ENCODE measurements around the gene URB1.
"Not testable (repeated sequence)": the region's sequence is repeated elsewhere in the genome, so short reads cannot be mapped to it uniquely, and the experiment has no call there.

The URB1 gene

DNA sequence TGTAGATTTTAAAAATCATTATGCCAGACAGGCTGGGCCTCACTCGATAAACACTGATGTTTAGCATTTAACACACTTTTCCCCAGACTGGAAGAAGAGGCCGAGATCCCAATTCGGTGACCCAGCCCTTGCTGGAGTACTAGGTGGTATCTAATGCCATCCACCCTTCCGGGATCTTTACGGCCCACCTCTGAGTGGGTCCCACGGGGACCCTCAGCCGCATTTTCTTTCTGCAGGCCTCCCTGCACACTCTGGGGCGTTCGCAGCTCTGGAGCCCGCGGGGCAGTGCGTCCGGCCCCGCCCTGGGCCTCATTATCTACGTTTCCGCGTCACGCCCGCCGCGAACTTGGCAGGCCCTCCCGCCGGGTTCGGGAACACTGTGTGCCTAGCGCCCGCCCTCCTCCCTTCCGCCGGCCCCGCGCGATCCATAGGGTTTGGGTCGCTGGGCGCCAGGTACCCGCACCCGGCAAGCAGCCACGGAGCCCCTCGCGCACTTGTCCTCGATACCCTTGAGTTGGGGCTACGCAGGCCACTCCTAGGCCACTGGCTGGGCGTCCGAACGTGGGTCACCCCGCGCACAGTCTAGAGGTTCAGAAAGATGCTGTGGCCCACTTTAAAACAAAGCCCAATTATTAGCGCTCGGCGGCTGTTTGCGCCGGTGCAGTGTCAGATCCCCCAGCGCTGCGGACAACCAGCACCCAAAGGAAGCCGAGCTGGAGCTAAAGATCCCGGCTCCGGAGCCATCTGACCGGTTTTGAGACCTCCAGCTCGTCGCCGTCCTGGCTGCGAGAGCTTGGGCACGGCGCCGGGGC is 18.7 kb upstream of the URB1 start:
- no peak for DNase-seq (ENCODE audit: low spot score)

DNA sequence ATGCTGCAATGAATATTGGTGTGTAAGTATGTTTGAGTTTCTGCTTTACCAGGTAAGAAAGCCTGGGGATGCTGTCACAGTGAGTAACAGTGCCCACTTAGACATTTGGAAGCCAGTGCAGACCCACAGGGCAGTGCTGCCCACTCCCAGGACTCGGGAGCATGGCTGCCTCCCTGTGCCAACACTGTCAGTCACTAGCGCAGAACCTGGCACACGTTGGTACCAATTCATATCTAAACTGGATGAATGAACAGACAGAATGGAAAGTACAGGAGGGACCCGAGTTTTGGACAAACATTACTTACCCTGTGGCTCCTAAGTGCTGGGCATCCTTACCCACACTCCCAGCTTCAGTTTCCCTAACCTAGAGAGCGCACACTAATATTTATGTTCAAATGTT is 18.1 kb upstream of the URB1 start:
- DNase-seq (ENCODE audit: low spot score): no peak

DNA sequence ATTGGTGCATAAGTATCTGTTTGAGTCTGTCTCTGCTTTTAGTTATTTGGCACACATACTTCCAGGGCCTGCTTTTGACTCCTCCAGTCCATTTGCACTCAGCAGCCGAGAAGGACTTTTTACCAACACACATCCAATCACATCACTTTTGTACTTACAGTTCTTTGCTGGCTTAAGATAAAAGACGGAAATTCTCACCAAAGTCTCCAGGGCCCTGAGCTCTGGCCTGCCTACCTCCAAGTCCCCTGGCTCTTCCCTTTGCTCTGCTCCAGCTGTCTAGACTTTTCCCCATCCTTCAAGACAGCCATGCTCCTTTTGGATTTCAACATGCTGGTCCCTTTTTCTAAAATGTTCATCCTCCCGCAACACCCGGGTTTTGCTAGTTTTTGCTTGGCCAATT is 17.5 kb upstream of the URB1 start:
- DNase-seq (ENCODE audit: low spot score): no peak

DNA sequence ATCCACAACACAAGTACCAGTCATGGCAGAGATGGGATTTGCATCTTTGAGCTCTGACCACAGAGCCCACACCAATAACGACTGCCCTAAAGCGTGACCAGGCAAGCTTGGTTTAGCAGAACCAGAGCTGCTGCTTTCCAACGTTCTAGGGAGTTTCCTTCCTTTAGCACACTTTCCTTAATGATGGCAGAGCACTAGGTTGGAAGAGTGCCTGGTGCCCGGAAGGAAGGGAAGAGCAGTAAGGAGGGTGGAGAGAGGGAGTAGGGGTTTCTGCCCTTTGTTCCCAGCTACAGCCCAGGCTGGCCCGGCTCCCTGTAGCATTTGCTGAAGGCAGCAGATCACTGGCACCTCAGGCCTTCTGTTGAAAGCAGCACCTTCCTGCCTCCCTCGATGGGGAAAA is 13.6 kb upstream of the URB1 start:
- no peak for DNase-seq (ENCODE audit: low spot score)

DNA sequence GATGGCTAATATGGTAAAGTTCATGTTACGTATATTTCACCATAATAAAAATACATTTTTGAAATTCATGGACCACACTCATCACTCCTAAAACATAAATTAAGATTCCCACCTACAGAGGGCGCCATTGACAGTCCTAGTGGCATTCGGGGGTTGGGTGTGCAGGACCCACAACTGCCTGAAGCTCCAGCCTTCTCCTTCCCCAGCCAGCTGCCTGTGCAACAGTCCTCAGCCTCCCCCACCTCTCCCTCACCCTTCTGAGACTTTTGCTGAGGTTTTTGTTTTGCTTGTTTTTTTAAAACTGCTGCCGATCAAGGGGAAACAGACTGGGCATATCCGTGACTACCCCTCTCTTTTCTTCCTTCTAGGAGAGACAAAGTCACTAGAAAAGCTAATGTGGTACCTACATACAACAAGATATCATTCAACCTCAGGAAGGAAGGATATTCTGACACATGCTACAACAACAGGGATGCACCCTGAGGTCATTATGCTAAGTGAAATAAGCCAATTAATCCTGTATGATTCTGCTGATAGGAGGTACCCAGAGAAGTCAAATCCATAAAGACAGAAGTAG is 10.5 kb upstream of the URB1 start:
- peak; percentile 69 for DNase-seq (ENCODE audit: low spot score)

DNA sequence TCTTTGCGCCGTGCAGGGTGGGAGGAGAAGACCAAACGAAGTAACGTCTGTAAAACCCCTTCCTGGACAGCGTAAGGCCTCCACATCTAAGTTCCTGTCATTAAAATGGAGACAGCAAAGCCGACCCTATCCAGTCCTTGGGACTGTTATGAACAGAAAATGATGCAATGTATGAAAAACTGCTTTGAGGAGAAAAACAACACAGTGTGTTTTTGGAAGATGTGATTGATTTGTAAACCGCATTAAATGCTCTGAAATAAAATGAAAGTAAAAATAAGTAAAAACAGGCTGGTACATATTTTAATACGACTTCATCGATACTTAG is 827 bp upstream of the URB1 start:
- DNase-seq (ENCODE audit: low spot score): no peak

DNA sequence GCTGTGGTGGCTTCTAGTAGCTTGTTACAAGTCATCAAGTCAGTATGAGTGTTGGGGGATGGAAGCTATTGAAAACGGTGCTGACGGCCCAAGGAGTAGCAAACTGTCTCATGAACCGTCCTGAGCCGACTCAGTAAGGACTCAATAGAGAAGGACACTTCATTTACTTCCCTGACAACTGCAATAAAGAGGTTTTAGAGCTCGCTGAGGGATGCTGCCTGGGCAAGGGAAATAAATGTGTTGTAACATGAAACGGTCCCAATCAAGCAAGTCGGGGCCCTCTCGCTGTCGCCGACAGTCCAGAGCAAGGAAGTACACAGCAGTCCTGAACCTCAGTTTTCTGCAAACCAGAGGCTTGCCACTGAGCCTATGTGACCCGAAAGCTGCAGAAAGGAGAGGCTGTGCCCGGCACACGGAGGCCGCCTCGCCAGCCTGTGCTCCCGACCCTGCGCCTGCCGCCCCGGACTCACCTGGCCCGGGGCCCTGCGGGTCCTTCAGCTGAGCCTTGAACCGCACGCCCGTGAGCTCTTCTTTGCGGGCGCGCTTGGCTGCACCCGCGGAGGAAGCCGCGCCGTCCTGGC is 423 bp downstream of the URB1 start:
- DNase-seq (ENCODE audit: low spot score): no peak

DNA sequence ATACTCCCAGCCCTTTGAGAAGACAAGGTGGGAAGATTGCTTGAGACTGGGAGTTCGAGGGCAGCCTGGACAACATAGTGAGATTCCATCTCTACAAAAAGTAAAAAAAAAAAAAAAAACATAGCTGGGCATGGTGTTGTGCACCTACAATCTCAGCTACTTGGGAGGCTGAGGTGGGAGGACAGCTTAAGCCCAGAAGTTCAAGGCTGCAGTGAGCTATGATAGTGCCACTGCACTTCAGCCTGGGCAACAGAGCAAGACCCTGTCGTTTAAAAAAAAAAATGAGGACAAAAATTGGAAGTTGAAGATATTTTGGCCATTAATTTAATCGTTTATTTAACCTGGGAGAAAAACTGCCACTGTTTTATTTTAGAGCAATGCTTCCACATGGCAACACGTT is 1.1 kb downstream of the URB1 start:
- DNase-seq (ENCODE audit: low spot score): no peak

DNA sequence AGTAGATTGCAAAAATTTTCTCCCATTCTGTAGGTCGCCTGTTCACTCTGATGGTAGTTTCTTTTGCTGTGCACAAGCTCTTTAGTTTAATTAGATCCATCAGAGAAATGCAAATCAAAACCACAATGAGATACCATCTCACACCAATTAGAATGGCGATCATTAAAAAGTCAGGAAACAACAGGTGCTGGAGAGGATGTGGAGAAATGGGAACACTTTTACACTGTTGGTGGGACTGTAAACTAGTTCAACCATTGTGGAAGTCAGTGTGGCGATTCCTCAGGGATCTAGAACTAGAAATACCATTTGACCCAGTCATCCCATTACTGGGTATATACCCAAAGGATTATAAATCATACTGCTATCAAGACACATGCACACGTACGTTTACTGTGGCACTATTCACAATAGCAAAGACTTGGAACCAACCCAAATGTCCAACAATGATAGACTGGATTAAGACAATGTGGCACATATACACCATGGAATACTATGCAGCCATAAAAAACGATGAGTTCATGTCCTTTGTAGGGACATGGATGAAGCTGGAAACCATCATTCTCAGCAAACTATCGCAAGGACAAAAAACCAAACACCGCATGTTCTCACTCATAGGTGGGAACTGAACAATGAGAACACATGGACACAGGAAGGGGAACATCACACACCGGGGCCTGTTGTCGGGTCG is 2.1 kb downstream of the URB1 start:
- DNase-seq (ENCODE audit: low spot score): not testable (repeated sequence)

DNA sequence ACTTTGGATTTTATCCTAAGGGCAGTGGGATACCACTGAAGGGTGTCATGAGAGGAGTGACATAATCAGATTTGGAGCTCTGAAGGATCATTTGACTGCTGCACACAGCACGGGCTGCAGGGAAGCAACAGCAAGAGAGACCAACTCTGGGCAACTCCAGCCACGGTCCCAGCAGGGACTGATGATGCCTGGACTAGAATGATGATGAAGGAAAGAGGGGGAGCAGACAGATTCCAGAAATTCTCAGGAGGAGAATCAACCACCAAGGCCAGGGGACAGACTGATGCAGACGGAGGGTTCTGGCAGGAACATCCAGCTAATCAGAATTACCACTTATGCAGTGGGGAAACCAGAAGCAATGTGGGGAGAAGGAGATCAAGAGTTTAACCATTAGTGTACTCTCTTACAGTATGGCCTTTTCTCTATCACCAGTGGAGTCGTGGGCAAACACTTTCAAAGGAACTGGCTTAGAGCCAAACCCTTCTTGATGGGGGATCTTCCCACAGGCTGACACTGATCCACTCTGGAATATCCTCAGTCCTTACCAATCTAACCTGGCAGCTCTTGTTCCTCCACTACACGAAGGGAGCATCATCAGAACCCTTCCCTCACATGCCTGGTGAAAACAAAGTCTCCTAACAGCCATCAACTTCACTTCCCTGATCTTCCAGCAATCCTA is 3.3 kb downstream of the URB1 start:
- no peak for DNase-seq (ENCODE audit: low spot score)

DNA sequence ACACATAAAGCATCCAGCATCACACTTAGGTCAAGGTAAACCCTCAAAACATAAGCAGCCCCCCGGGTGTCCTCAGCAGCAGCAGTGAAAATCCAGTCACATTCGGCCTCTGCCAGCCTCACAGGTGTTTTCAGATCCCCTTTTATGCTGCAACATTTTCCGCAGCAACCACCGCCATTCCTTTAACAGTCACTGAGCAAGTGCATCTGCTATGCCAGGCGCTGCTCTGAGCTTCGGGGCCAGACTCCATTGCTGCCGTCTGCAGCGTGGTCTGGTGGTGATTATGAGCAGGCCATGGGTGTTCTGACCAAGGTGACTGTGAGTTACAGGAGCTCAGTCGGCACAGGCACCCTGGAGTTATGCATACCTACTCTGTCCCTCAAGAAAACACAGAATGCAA is 4.5 kb downstream of the URB1 start:
- no peak for DNase-seq (ENCODE audit: low spot score)

DNA sequence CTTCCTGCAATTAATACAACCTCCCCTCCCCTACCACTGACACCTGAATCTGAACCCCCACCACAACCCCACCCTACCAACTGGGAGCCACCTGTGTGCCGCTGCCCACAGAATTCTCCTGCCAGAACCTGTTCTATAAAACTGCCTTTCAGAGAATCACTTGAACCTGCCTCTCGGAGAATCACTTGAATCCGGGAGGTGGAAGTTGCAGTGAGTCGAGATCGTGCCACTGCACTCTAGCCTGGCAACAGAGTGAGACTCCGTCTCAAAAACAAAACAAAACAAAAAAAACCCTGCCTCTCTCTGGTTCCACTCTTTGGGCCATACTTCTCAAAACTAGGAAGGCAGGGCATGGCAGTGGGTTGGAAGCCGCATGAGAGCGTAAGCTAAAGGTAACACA is 5.7 kb downstream of the URB1 start:
- DNase-seq (ENCODE audit: low spot score): no peak

DNA sequence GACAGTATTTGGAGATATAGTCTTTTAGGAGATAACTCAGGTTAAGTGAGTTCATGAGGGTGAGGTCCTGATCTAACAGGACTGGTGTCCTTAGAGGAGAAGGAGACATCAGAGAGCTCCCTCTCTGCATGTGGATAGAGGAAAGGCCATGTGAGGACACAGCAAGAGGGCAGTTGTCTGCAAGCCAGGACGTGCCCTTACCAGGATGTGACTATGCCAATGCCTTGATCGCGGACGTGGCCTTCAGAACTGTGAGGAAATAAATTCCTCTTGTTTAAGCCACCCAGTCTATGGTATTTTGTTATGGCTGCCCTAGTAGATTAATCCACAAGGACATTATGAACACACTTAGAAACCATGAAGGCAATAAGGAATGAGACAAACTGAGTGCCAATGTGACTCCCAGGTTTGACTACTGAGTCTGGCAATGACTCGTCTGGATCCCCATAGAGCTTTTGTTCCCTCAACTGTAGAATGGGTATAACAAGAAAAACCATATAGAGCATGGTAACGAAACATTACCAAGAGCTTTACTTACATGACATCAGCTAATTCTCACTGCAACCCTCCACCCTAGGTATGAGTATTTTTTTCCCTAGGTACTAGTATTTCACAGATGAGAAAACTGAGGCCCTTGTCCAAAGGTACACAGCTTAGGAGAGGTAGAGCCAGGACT is 6.5 kb downstream of the URB1 start:
- no peak for DNase-seq (ENCODE audit: low spot score)

DNA sequence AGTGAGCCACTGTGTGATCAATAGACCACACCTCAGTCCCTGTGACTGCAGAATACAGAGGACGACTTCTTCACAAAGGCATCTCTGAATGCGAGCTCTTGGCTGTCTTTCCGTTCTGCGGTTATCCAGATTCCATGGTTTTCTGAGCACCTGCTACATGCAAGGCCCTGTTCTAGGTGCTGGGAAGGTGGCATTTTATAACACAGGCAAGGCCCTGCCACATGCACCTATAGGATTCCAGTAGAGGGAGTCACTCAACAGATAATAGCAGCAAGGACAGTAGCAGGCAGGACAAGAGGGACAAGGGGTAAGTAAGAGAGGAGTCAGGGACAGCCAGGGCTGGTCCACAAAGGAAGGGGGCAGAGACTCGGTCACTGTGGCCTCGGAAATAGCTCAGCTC is 9.0 kb downstream of the URB1 start:
- DNase-seq (ENCODE audit: low spot score): no peak

DNA sequence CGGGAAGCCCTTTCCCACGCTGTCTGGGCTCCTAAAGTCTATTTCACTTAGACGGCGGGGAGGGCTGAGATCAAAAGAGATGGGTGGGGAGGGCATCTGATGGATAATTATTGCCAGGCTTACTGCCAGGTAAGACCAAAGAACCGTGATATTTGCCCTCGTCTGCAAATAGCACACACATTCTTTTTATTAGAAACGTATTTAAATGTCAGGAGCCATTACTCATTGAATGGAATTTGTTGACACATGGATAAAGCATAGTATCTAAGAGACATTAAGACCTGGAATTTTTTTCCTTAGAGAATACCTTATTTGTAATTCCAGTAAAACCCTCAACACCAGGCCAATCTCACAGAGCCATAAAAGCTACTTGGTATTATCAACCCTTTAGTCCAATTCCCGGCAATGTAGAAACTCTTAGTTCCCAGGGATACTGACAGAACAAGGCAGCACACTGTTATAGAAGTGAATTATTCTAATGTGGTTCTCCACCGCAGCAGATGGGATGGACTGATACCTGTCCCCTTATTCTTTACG is 10.6 kb downstream of the URB1 start:
- no peak for DNase-seq (ENCODE audit: low spot score)

DNA sequence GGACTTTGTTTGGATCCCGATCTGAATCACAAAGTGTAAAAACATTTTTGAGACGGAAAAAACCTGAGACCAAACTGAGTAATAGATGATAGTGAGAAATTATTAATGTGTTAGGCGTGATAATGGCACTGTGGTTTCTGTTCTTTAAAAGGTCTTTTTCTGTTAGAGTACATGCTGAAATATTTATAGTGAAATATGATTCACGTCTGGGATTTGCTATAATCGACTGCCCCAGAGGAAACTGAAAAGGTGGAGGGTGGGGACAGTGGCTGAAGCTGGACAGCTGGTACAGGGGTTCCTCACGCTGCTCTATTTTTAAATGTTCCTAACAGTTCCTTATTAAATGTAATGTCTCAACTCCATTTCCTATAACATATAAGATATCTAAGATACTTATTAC is 11.2 kb downstream of the URB1 start:
- DNase-seq (ENCODE audit: low spot score): no peak

DNA sequence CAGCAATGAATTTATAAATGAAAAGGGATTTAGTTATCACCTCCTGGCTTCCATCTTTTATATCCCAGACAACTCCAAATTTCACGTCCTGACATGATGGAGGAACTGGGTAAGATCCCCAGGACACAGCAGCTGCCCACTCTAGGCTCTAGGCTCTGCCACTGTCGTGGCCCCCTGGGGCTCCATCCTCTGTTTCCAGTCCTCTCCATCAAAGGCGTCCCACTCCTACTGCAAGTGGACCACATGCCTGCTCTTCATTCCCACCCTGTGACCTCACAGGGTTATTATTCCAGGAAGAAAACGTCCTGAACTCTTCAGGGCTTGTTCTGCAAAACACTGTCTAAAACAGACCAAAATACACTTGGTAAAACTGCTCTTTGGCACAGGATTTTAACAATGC is 11.9 kb downstream of the URB1 start:
- no peak for DNase-seq (ENCODE audit: low spot score)

DNA sequence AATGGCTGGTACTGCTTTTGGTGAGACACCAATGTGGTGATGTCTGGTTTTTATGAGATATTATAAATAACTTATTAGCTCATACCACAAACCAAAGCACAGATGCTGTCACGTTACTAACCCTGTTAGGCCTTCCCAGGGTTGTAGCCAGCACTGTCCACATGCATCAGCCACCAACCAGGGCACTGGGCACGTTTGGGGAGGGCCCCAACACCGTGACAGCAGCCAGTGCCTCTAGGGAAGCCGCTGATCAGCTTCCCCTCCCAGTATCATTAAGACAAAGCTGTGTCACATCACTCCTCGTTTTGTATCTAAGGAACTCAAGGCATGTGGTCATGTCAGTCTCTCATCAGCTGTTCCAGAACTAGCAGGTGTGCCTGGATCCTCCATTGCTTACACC is 13.9 kb downstream of the URB1 start:
- no peak for DNase-seq (ENCODE audit: low spot score)

DNA sequence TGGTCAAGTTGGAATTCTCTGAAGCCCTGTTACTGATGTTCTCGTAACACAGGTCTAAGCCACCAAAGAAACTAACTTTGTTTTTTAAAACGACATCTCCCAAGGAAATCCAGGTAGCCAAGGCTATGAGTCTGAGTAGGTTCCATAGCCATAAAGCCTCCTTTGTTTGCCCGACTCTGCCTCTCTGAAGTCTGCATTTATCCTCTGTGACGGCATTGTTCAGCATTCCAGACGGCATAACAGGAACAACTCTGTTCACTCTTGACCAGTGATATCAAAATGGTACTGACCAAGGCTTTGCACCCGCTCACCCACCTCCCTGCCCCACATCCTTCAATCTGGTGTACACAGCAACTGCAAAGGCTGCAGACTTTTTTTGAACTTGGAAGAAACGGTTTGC is 14.8 kb downstream of the URB1 start:
- no peak for DNase-seq (ENCODE audit: low spot score)

DNA sequence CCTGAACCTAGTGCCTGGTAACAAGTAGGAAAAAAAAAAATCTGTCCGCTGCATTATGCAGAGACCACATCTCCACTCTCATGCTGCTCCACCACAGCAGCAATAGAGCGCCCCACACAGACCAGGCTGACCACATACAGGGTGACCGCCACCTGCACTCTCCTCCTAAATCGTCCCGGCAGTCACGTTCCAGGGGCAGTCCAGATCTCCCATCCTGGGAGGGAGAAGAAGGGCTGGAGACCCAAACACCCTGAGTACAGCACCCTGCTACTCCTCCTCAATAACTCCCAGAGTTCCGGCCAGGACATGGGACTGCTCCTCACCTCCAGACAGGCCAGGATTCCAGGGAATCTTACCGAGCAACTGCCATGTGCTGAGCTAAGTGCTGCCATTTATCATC is 15.3 kb downstream of the URB1 start:
- DNase-seq (ENCODE audit: low spot score): no peak

DNA sequence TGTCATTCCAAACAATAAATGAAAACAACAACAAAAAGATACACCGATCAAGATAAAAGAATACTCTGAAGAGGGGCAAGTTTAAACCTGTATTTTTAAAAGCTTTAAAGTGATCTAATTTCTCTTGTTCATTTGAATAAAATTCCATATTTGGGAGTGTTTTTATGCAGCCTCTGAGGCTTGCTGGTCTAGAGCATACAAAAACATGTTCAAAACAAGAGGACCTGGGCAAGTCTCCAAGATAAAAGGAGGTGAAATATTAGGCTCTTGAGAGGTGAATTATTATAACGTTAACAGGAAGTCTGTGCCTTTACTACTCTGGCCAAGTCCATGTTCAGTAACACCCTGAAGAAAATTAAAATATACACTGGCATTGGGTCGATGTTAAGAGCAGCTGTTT is 20.1 kb downstream of the URB1 start:
- no peak for DNase-seq (ENCODE audit: low spot score)

DNA sequence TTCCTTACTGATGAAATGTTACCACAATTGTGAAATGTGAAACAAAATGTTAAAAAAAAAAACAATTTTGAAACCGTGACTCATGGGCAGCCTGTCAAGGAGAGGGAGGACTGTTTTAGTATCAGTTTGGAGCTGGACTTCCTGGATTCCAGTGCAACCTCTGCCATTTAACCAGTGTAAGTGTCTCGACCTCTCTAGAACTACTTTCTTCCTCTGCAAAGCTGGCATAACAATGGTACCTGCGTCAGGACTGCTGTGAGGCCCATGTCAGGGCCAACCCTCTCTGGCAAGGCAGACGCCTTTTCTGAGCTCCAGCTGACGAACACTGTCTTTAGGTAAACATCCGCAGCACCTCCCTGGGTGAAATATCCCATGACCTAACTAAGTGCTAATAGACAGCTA is 20.9 kb downstream of the URB1 start:
- DNase-seq (ENCODE audit: low spot score): no peak

Measured in ecto neural progenitor cell (in vitro differentiated cells).